Thoracic aorta (tissue), 2 donors: ENCODE results near the gene FGF10. TPM values are rescaled to one million over a fixed set of nuclear protein-coding genes. Genes with fewer than 3 reads are reported as not detected.

Source experiments
- ATAC-seq: fragments of 150-250 bp; one replicate; pipeline ENCODE4 v1.8.0; 2017; ENCODE audit warnings: low read depth; ENCODE audit not compliant: insufficient number of reproducible peaks, low FRiP score
- DNase-seq: peaks from one replicate; pipeline ENCODE4 v3.0.0-alpha.2; 2020; ENCODE audit warnings: low spot score
- H3K27ac ChIP-seq, 2 donors: fragments of 200-600 bp; sonication (generic); 1 replicate in 1 of 2; 2 replicates in 1 of 2; pipeline ENCODE4 v1.5.1; 2016; ENCODE audit warnings: mild to moderate bottlenecking in 2 of 2, moderate library complexity in 2 of 2
- H3K27me3 ChIP-seq: fragments of 200-600 bp; sonication (generic); replicated peaks from 2 replicates; pipeline ENCODE4 v1.6.0; 2016; ENCODE audit warnings: mild to moderate bottlenecking; ENCODE audit not compliant: insufficient read depth
- H3K36me3 ChIP-seq: fragments of 200-600 bp; sonication (generic); one replicate; pipeline ENCODE4 v1.5.1; 2016
- H3K4me1 ChIP-seq, 2 donors: fragments of 200-600 bp; sonication (generic); 1 replicate in 1 of 2; 2 replicates in 1 of 2; pipeline versions ENCODE4 v1.5.1 to v1.6.0; 2016; ENCODE audit warnings: low read depth in 2 of 2, mild to moderate bottlenecking in 1 of 2; ENCODE audit not compliant: control insufficient read depth in 1 of 2
- H3K4me3 ChIP-seq: fragments of 200-600 bp; sonication (generic); 2 replicates; pipeline ENCODE4 v1.5.1; 2016; ENCODE audit warnings: mild to moderate bottlenecking
- H3K9me3 ChIP-seq: fragments of 200-600 bp; sonication (generic); 2 replicates; pipeline ENCODE4 v1.5.1; 2016
- CTCF ChIP-seq: fragments of 200-600 bp; sonication (generic); IDR thresholded peaks from one replicate; pipeline ENCODE4 v1.5.1; 2019; ENCODE audit warnings: antibody characterized with exemption
- total RNA-seq, 2 donors: library from RNA; depleted of rRNA; stranded (reverse); fragments of >200 nt; gene quantifications; one replicate each; pipeline versions ENCODE4 v1.1.0 to v1.2.3, GENCODE V29; 2016

The FGF10 gene
- total RNA-seq, 2 donors from 2014 or later, result 6.0 to 8.8 TPM

DNA sequence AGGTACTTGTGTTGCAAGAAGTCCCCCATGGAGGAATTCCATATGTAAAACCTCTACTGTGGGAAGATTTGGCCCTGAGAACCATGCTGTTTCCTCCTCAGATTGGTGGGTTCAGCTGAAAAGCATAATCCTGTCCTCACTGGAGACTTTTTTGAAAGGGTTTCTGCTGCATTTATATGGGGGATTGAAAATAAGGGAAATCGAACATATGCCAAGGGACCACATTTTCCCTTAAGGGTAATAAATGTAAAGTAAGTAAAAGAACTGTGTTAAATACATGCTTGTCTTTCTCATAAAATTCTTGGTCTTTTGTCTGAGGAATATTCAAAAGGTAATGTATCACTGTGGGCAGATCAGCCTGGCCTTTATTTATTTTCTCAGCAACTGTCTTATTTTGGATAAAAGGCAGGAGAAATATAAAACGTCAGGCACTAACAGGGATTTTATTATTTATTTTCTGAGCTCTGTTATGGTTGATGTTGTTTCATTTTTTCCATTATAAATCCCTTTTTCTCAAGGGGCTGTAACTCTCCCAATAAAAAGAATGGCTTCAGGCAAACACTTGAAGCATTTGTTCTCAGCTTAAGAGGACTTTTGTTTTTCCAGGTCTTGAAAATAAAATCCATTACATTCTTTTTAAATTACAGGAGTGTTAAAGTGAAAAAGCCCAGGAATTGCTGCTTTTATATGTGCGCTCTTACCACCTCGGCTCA, 131.4 kb downstream of the FGF10 start:
- no peak overlapping the region for H3K27ac ChIP-seq
- H3K27me3 ChIP-seq, result no peaks in the 10 kb centered on the region
- DNase-seq, result no peak
- no peak for ATAC-seq
- H3K9me3 ChIP-seq, result no peaks in the 10 kb centered on the region
- no peaks in the 10 kb centered on the region for H3K36me3 ChIP-seq
- no peak overlapping the region for H3K4me3 ChIP-seq
- H3K4me1 ChIP-seq, result no peaks in the 10 kb centered on the region
- no peak for TF ChIP-seq CTCF

DNA sequence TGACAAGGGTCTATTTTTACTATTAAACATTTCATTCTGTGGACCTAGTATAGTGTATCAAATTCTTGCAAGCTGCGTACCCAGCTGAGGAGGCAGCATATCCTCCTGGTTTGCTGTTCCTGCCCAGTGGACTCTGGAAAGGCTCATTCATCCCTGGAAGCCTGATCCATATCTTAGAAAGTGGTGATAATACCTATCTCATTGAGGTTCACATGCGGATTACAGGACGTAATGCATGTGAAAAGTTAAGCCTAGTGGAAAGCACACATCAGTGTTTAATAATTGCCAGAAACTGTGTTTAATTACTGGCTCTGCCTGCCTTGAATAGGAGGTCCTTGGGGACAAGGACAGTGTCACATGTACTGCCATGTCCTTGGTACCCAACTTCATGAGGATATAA, 132.0 kb downstream of the FGF10 start:
- Histone ChIP-seq H3K4me1 (no peaks in the 10 kb centered on the region), H3K27me3 (no peaks in the 10 kb centered on the region), H3K27ac (no peak overlapping the region), H3K9me3 (no peaks in the 10 kb centered on the region), H3K4me3 (no peak overlapping the region), H3K36me3 (no peaks in the 10 kb centered on the region)
- DNase-seq, result no peak
- ATAC-seq, result no peak
- no peak for TF ChIP-seq CTCF
